PC-9 (cell line): ENCODE data around the gene GZF1. TPM values are rescaled to one million over a fixed set of nuclear protein-coding genes. Genes with fewer than 3 reads are reported as not detected.

ENCODE experiments used
- BruUV-seq: library from RNA; stranded (reverse); fragments of 400-500 nt; replicated peaks from 2 replicates; lab custom pipeline; 2021; lab: Mats Ljungman, UMichigan
- CTCF ChIA-PET: fragments of 300-600 bp; sonication (Branson Sonifier 250); formaldehyde crosslinking; loops from one replicate; lab custom pipeline; 2022; ENCODE audit warnings: antibody characterized with exemption; lab: Charles Lee
- POLR2A ChIA-PET: fragments of 300-600 bp; sonication (Branson Sonifier 250); formaldehyde crosslinking; loops from one replicate; lab custom pipeline; 2022; ENCODE audit warnings: antibody characterized with exemption; ENCODE audit not compliant: unreplicated experiment; lab: Charles Lee
- DNase-seq, 2 experiments: peaks; one replicate each; pipeline versions ENCODE4 v3.0.0 to v3.0.0-alpha.2; 2015 to 2022; ENCODE audit warnings: mixed read lengths in 1 of 2
- H2AFZ ChIP-seq: fragments of 200-600 bp; sonication (generic); 2 replicates; pipeline ENCODE4 v1.8.1; 2017; ENCODE audit warnings: antibody characterized with exemption
- H3F3A ChIP-seq: fragments of 200-600 bp; sonication (generic); 2 replicates; pipeline ENCODE4 v1.8.1; 2017; ENCODE audit warnings: antibody characterized with exemption, mild to moderate bottlenecking, low read depth; ENCODE audit not compliant: insufficient read depth
- H3K27ac ChIP-seq: fragments of 200-600 bp; sonication (generic); 2 replicates; pipeline ENCODE4 v1.6.1; 2016; ENCODE audit warnings: mixed run types
- H3K27me3 ChIP-seq: fragments of 200-600 bp; sonication (generic); 2 replicates; pipeline ENCODE4 v1.6.1; 2016; ENCODE audit warnings: low read depth, mixed run types; ENCODE audit not compliant: insufficient read depth
- H3K36me3 ChIP-seq: fragments of 200-600 bp; sonication (generic); 2 replicates; pipeline ENCODE4 v1.6.1; 2016; ENCODE audit warnings: low read depth, mixed run types
- H3K4me1 ChIP-seq: fragments of 200-600 bp; sonication (generic); replicated peaks from 2 replicates; pipeline ENCODE4 v1.6.1; 2016; ENCODE audit warnings: mixed run types; ENCODE audit not compliant: insufficient read depth
- H3K4me2 ChIP-seq: fragments of 200-600 bp; sonication (generic); 2 replicates; pipeline ENCODE4 v1.6.1; 2017; ENCODE audit warnings: mixed run types
- H3K4me3 ChIP-seq: fragments of 200-600 bp; sonication (generic); 2 replicates; pipeline ENCODE4 v1.6.1; 2016; ENCODE audit warnings: mixed run types
- H3K79me2 ChIP-seq: fragments of 200-600 bp; sonication (generic); 2 replicates; pipeline ENCODE4 v1.6.1; 2017; ENCODE audit warnings: low read depth, mixed run types
- H3K9me2 ChIP-seq: fragments of 200-600 bp; sonication (generic); 2 replicates; pipeline ENCODE4 v1.8.1; 2017; ENCODE audit warnings: mild to moderate bottlenecking; ENCODE audit not compliant: insufficient read depth
- H3K9me3 ChIP-seq: fragments of 200-600 bp; sonication (generic); 2 replicates; pipeline ENCODE4 v1.8.1; 2016; ENCODE audit warnings: low read depth; ENCODE audit not compliant: insufficient read depth
- H4K20me1 ChIP-seq: fragments of 200-600 bp; sonication (generic); 2 replicates; pipeline ENCODE4 v1.8.1; 2017; ENCODE audit not compliant: insufficient read depth
- EZH2 ChIP-seq: fragments of 200-600 bp; sonication (generic); IDR thresholded peaks from 2 replicates; pipeline ENCODE4 v1.8.0; 2017; ENCODE audit warnings: antibody characterized with exemption, low read depth
- intact Hi-C: fragments of 100-400 bp; cut with micrococcal nuclease; formaldehyde crosslinking; loops from one replicate; pipeline ENCODE4 v1.10.0; 2022; ENCODE audit not compliant: unreplicated experiment
- total RNA-seq: library from RNA; stranded (reverse); gene quantifications from 2 replicates; pipeline ENCODE4 v1.2.3, GENCODE V29; 2021
- TF ChIP-seq, protein P1 (sequence below): fragments of 200-600 bp; sonication (generic); conservative IDR thresholded peaks from 2 replicates; pipeline ENCODE4 v1.6.1; 2017; ENCODE audit warnings: mixed run types, antibody characterized with exemption, mild to moderate bottlenecking, moderate library complexity

GZF1 gene
- total RNA-seq, 1 experiment from 2014 or later, result 8.1 TPM

DNA sequence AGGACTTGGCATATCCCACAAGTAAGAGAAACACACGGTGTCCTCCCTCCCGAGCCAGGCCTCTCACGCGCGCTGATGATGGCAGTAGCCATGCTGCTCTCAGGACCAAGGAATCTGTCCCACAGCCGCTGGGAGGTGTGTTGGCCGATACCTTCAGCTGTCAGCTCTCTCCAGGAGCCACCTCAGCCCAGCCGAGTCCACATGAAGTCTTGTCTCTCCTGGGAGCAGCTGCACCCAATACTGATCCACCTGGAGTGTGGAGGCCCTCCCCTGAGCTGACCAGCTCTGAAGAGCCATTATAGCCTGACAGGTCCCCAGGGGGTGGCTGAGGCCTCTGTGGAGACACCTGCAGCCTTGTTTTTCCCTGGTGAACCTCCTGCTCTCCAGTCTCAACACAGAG, 35.2 kb upstream of the GZF1 start:
- Histone ChIP-seq H2AFZ (no peak overlapping the region), H3K4me2 (no peak overlapping the region), H4K20me1 (no peaks in the 10 kb centered on the region), H3K9me2 (no peaks in the 10 kb centered on the region), H3K9me3 (no peaks in the 10 kb centered on the region), H3F3A (no peaks in the 10 kb centered on the region), H3K4me1 (no peaks in the 10 kb centered on the region; the same call in 1 of the 2 replicates), H3K4me3 (no peak overlapping the region), H3K27ac (no peak overlapping the region), H3K27me3 (no peaks in the 10 kb centered on the region), H3K79me2 (no peaks in the 10 kb centered on the region), H3K36me3 (no peaks in the 10 kb centered on the region)
- ChIA-PET POLR2A (no interaction called here), CTCF (no interaction called here)
- TF ChIP-seq EZH2, result no peak
- TF ChIP-seq, protein P1, sequence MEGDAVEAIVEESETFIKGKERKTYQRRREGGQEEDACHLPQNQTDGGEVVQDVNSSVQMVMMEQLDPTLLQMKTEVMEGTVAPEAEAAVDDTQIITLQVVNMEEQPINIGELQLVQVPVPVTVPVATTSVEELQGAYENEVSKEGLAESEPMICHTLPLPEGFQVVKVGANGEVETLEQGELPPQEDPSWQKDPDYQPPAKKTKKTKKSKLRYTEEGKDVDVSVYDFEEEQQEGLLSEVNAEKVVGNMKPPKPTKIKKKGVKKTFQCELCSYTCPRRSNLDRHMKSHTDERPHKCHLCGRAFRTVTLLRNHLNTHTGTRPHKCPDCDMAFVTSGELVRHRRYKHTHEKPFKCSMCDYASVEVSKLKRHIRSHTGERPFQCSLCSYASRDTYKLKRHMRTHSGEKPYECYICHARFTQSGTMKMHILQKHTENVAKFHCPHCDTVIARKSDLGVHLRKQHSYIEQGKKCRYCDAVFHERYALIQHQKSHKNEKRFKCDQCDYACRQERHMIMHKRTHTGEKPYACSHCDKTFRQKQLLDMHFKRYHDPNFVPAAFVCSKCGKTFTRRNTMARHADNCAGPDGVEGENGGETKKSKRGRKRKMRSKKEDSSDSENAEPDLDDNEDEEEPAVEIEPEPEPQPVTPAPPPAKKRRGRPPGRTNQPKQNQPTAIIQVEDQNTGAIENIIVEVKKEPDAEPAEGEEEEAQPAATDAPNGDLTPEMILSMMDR, result no peak
- intact Hi-C loops, result no loop called here
- no peak for DNase-seq
- BruUV-seq, result no TSS peak

- Histone ChIP-seq H3K9me3 (no peaks in the 10 kb centered on the region), H3K27me3 (no peaks in the 10 kb centered on the region), H3K79me2 (no peaks in the 10 kb centered on the region), H3K9me2 (no peaks in the 10 kb centered on the region), H2AFZ (no peak overlapping the region), H3K4me2 (no peak overlapping the region), H3K27ac (no peak overlapping the region), H3K4me3 (no peak overlapping the region), H3K36me3 (no peaks in the 10 kb centered on the region), H4K20me1 (no peaks in the 10 kb centered on the region), H3K4me1 (no peaks in the 10 kb centered on the region; the same call in 1 of the 2 replicates), H3F3A (no peaks in the 10 kb centered on the region)
- CTCF ChIA-PET, result no interaction called here
- no peak for DNase-seq
- TF ChIP-seq, protein P1, result no peak
- TF ChIP-seq EZH2, result no peak
- intact Hi-C loops, result no loop called here
- no TSS peak for BruUV-seq
- POLR2A ChIA-PET, result no interaction called here
These were observed 34.2 kb upstream of the GZF1 start for GRCh38 chr20:23327617-23328333.

GRCh38 chr20:23331450-23332350, 30.3 kb upstream of the GZF1 start:
- Histone ChIP-seq H2AFZ (no peak overlapping the region), H3K27ac (no peak overlapping the region), H3K9me2 (no peaks in the 10 kb centered on the region), H3K4me1 (no peaks in the 10 kb centered on the region; the same call in 1 of the 2 replicates), H3K27me3 (no peaks in the 10 kb centered on the region), H3K36me3 (no peaks in the 10 kb centered on the region), H3K79me2 (no peaks in the 10 kb centered on the region), H3F3A (no peaks in the 10 kb centered on the region), H3K9me3 (no peaks in the 10 kb centered on the region), H4K20me1 (no peaks in the 10 kb centered on the region), H3K4me2 (no peak overlapping the region), H3K4me3 (no peak overlapping the region)
- intact Hi-C loops, result no loop called here
- BruUV-seq, result no TSS peak
- CTCF ChIA-PET, result no interaction called here
- DNase-seq, result no peak
- POLR2A ChIA-PET, result no interaction called here
- no peak for TF ChIP-seq EZH2
- TF ChIP-seq, protein P1, result no peak
